IPS DF 6.9 (cell line): Measurements from ENCODE around the gene ERMAP.

Experiments used
- DNase-seq: peaks from one replicate; pipeline ENCODE4 v3.0.0-alpha.2; 2013; ENCODE audit warnings: low read depth, low spot score
- H3K27ac ChIP-seq: one replicate; pipeline ENCODE4 v1.5.1; 2013; ENCODE audit warnings: low read length, control low read depth
- H3K27me3 ChIP-seq: 2 replicates; pipeline ENCODE4 v1.6.1; 2013; ENCODE audit warnings: mild to moderate bottlenecking, low read length; ENCODE audit not compliant: control insufficient read depth, insufficient read depth
- H3K36me3 ChIP-seq: 2 replicates; pipeline ENCODE4 v1.6.1; 2013; ENCODE audit warnings: low read length; ENCODE audit not compliant: control insufficient read depth, insufficient read depth
- H3K4me1 ChIP-seq: 2 replicates; pipeline ENCODE4 v1.6.1; 2013; ENCODE audit warnings: low read length; ENCODE audit not compliant: control insufficient read depth, insufficient read depth
- H3K4me3 ChIP-seq: 2 replicates; pipeline ENCODE4 v1.5.1; 2013; ENCODE audit warnings: mild to moderate bottlenecking, low read length
- H3K9me3 ChIP-seq: 2 replicates; pipeline ENCODE4 v1.6.1; 2013; ENCODE audit warnings: low read length, inconsistent platforms; ENCODE audit not compliant: control insufficient read depth, insufficient read depth
- WGBS: extraction: QIAGEN DNeasy Blood & Tissue Kit; methylation state at CpG from one replicate; pipeline ENCODE4 v1.1.7; 2013; ENCODE audit warnings: mixed read lengths, missing lambda C conversion rate; ENCODE audit not compliant: insufficient read length, insufficient coverage; 5-methylcytosine and 5-hydroxymethylcytosine counted together

The ERMAP gene

DNA sequence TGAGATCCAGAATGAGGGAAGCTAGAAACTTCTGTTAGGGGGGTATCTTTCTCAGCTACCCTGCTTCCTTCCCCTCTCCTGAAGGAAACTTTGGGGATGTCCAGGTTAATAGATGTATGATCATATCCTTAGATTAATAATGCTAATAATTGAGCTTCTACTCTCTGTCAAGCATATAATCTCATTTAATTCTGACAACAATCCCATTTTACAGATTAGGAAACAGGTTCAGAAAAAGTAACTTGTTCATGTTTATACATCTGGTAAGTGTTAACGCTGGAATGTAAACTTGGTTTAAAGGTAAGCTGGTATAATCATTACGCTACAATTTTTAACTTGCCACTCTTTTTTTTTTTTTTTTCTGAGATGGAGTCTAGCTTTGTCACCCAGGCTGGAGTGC, 33.8 kb upstream of the ERMAP start:
- no peaks in the 10 kb centered on the region for H3K27me3 ChIP-seq
- no peak for DNase-seq
- WGBS, result no CpG with 5 or more reads among the region's 2 CpGs
- no peak overlapping the region for H3K27ac ChIP-seq
- no peak overlapping the region for H3K4me3 ChIP-seq
- peaks cover 5% of the 10 kb centered on the region; the same call in 1 of the 2 replicates for H3K36me3 ChIP-seq
- peaks cover 3% of the 10 kb centered on the region; the same call in 1 of the 2 replicates for H3K4me1 ChIP-seq
- H3K9me3 ChIP-seq, result no peaks in the 10 kb centered on the region

DNA sequence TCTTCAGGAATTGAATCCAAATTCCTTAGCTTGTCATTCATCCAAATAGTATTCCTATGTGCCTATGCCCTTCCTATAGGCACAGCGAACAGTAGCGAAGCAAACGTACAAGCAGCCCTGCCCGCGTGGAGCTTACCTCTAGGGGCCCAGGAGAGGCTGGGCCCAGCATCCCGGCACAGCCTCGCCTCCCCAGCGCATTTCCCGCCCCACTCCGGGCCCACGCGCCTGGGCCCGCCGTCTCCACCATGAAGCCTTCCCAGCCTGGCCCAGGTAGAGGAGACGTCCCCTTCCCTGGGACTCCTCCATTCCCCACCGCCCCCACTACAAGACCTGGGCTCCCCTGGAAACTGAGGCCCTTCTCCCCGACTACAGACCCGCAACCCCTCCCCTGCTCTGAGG, 32.4 kb upstream of the ERMAP start:
- no peaks in the 10 kb centered on the region for H3K9me3 ChIP-seq
- no peak overlapping the region for H3K4me3 ChIP-seq
- no peak for DNase-seq
- no peak overlapping the region for H3K27ac ChIP-seq
- no CpG with 5 or more reads among the region's 18 CpGs for WGBS
- peaks cover 3% of the 10 kb centered on the region; the same call in 1 of the 2 replicates for H3K4me1 ChIP-seq
- H3K36me3 ChIP-seq, result peaks cover 5% of the 10 kb centered on the region; the same call in 1 of the 2 replicates
- H3K27me3 ChIP-seq, result no peaks in the 10 kb centered on the region

DNA sequence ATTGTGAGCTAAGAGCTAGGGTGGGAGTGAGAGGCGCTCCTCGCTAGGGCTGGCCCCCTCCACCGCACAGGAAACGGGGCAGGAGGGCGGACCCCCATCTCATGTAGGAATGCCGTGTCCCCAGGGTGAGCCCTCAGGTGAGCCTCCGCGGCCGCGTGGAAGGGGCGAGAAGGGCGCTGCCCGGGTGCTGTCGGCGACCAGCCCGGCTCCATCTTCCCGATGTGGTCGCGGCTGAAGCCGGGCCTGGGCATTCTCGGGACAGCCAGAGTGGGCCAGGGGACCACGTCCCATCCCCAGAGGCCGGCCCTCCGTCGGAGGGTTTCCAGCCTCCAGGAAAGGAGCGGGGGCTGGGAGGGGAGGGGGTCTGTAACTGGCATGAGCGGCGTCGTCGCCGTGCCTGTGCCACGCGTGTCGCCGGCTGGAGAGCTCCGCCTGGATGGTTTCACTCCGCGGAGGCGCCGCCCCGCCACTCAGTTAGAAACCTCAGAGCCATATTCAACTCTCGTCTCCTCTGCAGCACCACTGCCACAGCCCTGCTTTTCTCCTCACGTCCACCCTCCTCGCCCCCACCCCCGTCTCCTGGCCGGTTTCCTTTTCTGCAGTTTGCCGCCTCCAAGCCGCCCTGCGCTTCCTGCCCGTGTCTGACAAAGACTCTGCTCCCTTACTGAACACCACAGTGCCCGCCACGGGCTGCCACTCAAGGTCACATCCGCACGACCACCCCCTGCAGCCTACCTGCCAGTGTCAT, 31.8 kb upstream of the ERMAP start, which contains the start of gene TMEM269:
TSS of gene TMEM269 (plus strand) at position 46 of the 748 bp plus-strand sequence. CDS start 4,903 bp downstream, outside the sequence.
- WGBS, result no CpG with 5 or more reads among the region's 54 CpGs
- Histone ChIP-seq H3K4me1 (peaks cover 3% of the 10 kb centered on the region; the same call in 1 of the 2 replicates), H3K27ac (no peak within 1 kb of the TSS), H3K36me3 (peaks cover 5% of the 10 kb centered on the region; the same call in 1 of the 2 replicates), H3K4me3 (no peak within 1 kb of the TSS), H3K27me3 (no peaks in the 10 kb centered on the region), H3K9me3 (no peaks in the 10 kb centered on the region)
- no peak for DNase-seq

GRCh38 chr1:42786097-42786496, 30.8 kb upstream of the ERMAP start:
- H3K9me3 ChIP-seq, result no peaks in the 10 kb centered on the region

DNA sequence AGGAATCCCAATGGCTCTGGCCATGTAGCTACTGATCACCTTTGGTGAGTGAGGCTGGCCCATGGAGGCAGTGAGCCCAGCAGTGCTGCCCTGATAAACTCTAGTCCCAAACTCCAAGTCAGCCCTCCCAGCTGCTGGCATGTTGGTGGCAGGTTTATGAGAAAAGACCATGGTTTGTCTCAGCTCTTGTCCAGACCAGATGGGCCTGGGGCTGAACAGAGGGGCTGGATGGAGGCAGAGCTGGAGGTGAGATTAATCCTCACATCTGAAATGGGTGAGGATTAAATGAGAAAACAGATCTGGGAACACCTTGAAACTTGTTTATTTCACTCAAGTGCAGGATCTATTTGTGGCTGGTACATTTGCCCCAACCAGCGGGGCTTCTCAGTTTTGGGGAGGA, 28.9 kb upstream of the ERMAP start:
- no peak overlapping the region for H3K27ac ChIP-seq
- peaks cover 3% of the 10 kb centered on the region; the same call in 1 of the 2 replicates for H3K4me1 ChIP-seq
- no peak overlapping the region for H3K4me3 ChIP-seq
- H3K27me3 ChIP-seq, result no peaks in the 10 kb centered on the region
- DNase-seq, result no peak
- WGBS, result no CpG with 5 or more reads among the region's 1 CpG
- H3K36me3 ChIP-seq, result no peaks in the 10 kb centered on the region
- no peaks in the 10 kb centered on the region for H3K9me3 ChIP-seq

More at GRCh38 chr1:42786097-42786496, 30.8 kb upstream of the ERMAP start:
- Histone ChIP-seq H3K36me3 (peaks cover under 1% of the 10 kb centered on the region; the same call in 1 of the 2 replicates), H3K27me3 (no peaks in the 10 kb centered on the region), H3K27ac (no peak overlapping the region), H3K4me1 (peaks cover 3% of the 10 kb centered on the region; the same call in 1 of the 2 replicates), H3K4me3 (no peak overlapping the region)
- DNase-seq, result no peak
- no CpG with 5 or more reads among the region's 5 CpGs for whole genome bisulfite sequencing

- DNase-seq, result no peak
- Histone ChIP-seq H3K4me3 (no peak overlapping the region), H3K27me3 (no peaks in the 10 kb centered on the region), H3K27ac (no peak overlapping the region), H3K36me3 (no peaks in the 10 kb centered on the region), H3K9me3 (no peaks in the 10 kb centered on the region), H3K4me1 (no peaks in the 10 kb centered on the region)
- WGBS, result no CpG with 5 or more reads among the region's 2 CpGs
These were observed 23.1 kb upstream of the ERMAP start for GRCh38 chr1:42793824-42794223.

DNA sequence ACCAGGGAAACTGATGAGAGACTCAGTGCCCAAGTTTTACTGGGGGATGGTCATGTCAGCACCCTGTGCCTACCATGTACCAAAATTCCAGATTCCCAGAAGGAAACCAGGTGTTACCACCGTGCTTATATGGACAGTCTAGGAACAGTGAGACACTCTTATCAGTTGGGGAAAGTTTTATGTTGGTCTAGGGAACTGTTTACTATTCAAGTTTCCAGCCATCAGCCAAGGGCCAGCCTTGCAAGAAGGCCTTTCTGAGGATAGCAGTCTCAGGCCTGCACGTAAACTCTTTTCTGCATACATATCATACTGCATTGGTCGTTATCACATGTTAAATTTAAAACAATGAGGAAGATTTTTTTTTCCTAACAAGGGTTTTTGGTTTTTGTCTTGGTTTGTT, 19.5 kb upstream of the ERMAP start:
- no CpG with 5 or more reads among the region's 3 CpGs for WGBS
- no peak for DNase-seq

DNA sequence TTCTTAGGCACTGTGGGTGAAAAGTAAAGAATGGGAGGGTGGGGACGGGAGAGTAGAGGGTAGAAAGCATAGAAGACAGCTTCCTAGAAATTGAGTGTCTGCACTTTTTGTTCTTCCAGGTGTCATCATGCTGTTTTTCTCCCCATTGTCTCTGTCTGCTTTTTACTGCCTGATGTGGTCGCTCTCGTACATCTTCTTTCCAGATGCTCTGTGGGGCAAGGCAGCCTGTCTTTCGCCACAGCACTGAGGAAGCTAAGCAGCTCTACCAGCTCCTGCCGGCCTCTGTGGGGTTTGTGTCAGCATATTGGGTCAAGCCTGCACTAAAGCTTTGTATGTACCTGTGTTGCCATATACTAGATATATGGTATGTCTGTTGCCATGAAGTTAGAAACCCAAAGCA, 18.9 kb upstream of the ERMAP start:
- Histone ChIP-seq H3K36me3 (no peaks in the 10 kb centered on the region), H3K27ac (no peak overlapping the region), H3K27me3 (no peaks in the 10 kb centered on the region), H3K4me3 (no peak overlapping the region), H3K9me3 (no peaks in the 10 kb centered on the region), H3K4me1 (no peaks in the 10 kb centered on the region)
- WGBS, result no CpG with 5 or more reads among the region's 5 CpGs
- DNase-seq, result no peak

More for the DNA sequence above, 19.5 kb upstream of the ERMAP start:
- H3K36me3 ChIP-seq, result no peaks in the 10 kb centered on the region
- no peak overlapping the region for H3K4me3 ChIP-seq
- no peaks in the 10 kb centered on the region for H3K9me3 ChIP-seq
- no peak overlapping the region for H3K27ac ChIP-seq
- no peaks in the 10 kb centered on the region for H3K4me1 ChIP-seq
- no peaks in the 10 kb centered on the region for H3K27me3 ChIP-seq

DNA sequence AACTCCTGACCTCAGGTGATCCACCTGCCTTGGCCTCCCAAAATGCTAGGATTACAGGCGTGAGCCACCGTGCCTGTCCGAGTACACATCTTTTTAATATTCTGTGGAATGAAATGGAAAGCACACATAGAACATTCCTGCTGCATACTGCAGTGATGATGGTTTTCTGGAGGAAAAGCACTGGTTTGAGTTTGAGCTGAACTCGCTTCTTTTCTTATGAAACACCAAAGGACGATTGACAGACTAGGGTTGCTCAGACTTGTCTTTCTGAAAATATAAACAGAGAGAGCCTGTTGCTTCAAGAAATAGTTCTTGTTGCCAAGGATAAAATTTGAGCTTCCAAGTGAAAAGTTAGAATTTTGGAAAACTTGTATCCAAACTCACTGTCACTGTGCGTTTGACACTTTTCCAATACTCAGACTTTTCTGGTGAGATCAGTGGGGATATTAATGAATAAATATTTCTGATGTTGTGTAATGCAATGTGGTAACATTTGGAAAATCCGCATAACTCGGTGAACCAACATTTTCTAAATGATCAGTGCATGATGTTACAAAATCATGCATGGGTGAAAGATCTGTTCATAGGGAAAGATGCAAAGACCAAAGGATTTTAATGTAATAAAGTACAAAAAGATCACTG, 15.0 kb upstream of the ERMAP start:
- DNase-seq, result no peak
- no peak overlapping the region for H3K27ac ChIP-seq
- no peak overlapping the region for H3K4me3 ChIP-seq
- no peaks in the 10 kb centered on the region for H3K9me3 ChIP-seq
- WGBS, result no CpG with 5 or more reads among the region's 8 CpGs
- H3K27me3 ChIP-seq, result no peaks in the 10 kb centered on the region
- no peaks in the 10 kb centered on the region for H3K4me1 ChIP-seq
- no peaks in the 10 kb centered on the region for H3K36me3 ChIP-seq

GRCh38 chr1:42806171-42806570, 10.8 kb upstream of the ERMAP start:
- no peak for DNase-seq
- Histone ChIP-seq H3K9me3 (no peaks in the 10 kb centered on the region), H3K4me1 (no peaks in the 10 kb centered on the region), H3K27me3 (no peaks in the 10 kb centered on the region), H3K27ac (no peak overlapping the region), H3K4me3 (no peak overlapping the region), H3K36me3 (no peaks in the 10 kb centered on the region)
